Panc1 (cell line): ENCODE measurements around the gene C1QC. TPM values are rescaled to one million over a fixed set of nuclear protein-coding genes. Genes with fewer than 3 reads are reported as not detected.

Source experiments
- ATAC-seq: fragments of 200-7000 bp; cut with Tn5 transposase; 2 replicates; pipeline ENCODE4 v1.9.1; 2020; ENCODE audit warnings: mild to moderate bottlenecking, moderate library complexity
- BruUV-seq: library from RNA; stranded (reverse); fragments of 400-500 nt; replicated peaks from 2 replicates; lab custom pipeline; 2021; lab: Mats Ljungman, UMichigan
- CTCF ChIA-PET: fragments of 300-600 bp; sonication (Branson Sonifier 250); formaldehyde crosslinking; loops from one replicate; lab custom pipeline; 2022; ENCODE audit warnings: antibody characterized with exemption; lab: Charles Lee
- POLR2A ChIA-PET: fragments of 300-600 bp; sonication (Branson Sonifier 250); formaldehyde crosslinking; loops from one replicate; lab custom pipeline; 2022; ENCODE audit warnings: antibody characterized with exemption; lab: Charles Lee
- DNase-seq: peaks from one replicate; pipeline ENCODE4 v3.0.0-alpha.2; 2010; ENCODE audit warnings: low read depth, low spot score
- H3K27ac ChIP-seq: 2 replicates; pipeline ENCODE4 v1.5.1; 2011; ENCODE audit warnings: mild to moderate bottlenecking, low read length, inconsistent platforms
- H3K27me3 ChIP-seq: fragments of 200-500 bp; sonication (Bioruptor generic); 2 replicates; pipeline ENCODE4 v1.6.0; 2014; ENCODE audit warnings: low read length, inconsistent platforms; ENCODE audit not compliant: control insufficient read depth, insufficient read depth
- H3K36me3 ChIP-seq: fragments of 200-500 bp; sonication (Bioruptor generic); 2 replicates; pipeline ENCODE4 v1.5.1; 2014; ENCODE audit warnings: inconsistent platforms, mild to moderate bottlenecking, low read length, moderate library complexity; ENCODE audit not compliant: control insufficient read depth, insufficient read depth
- H3K4me1 ChIP-seq: 2 replicates; pipeline ENCODE4 v1.5.1; 2011; ENCODE audit warnings: inconsistent platforms, mild to moderate bottlenecking, low read length, moderate library complexity; ENCODE audit not compliant: control insufficient read depth, insufficient read depth
- H3K4me3 ChIP-seq, 2 experiments: 2 replicates each; pipeline ENCODE4 v1.5.1; 2011 to 2012; ENCODE audit warnings: low read depth in 2 of 2, low read length in 2 of 2, mild to moderate bottlenecking in 2 of 2, inconsistent platforms in 1 of 2, moderate library complexity in 1 of 2
- H3K9me3 ChIP-seq: fragments of 200-500 bp; sonication (Bioruptor generic); 2 replicates; pipeline ENCODE4 v1.5.1; 2014; ENCODE audit warnings: low read depth, mild to moderate bottlenecking, inconsistent platforms, low read length, moderate library complexity; ENCODE audit not compliant: control insufficient read depth, insufficient read depth
- CTCF ChIP-seq: fragments of 450-650 bp; IDR thresholded peaks from 2 replicates; pipeline ENCODE4 v1.5.1; 2017; ENCODE audit warnings: mild to moderate bottlenecking
- POLR2AphosphoS5 ChIP-seq: IDR thresholded peaks from 2 replicates; pipeline ENCODE4 v1.6.1; 2012; ENCODE audit warnings: mild to moderate bottlenecking, low read depth, low read length, moderate library complexity
- REST ChIP-seq, 2 experiments: IDR thresholded peaks; 2 replicates each; pipeline ENCODE4 v1.6.1; 2011 to 2012; ENCODE audit warnings: low read depth in 2 of 2, control low read depth in 1 of 2, low read length in 1 of 2, mild to moderate bottlenecking in 1 of 2, moderate library complexity in 1 of 2; ENCODE audit not compliant: insufficient read depth in 1 of 2
- SIN3A ChIP-seq: IDR thresholded peaks from 2 replicates; pipeline ENCODE4 v1.6.1; 2012; ENCODE audit warnings: low read depth, mild to moderate bottlenecking, low read length, moderate library complexity, borderline replicate concordance; ENCODE audit not compliant: insufficient read depth
- TCF7L2 ChIP-seq: IDR thresholded peaks from 2 replicates; pipeline ENCODE4 v1.6.1; 2011; ENCODE audit warnings: mild to moderate bottlenecking, low read depth, low read length, inconsistent platforms
- in situ Hi-C: cut with HindIII; loops from 2 replicates; pipeline ENCODE4 v1.10.0; 2016; ENCODE audit warnings: low sequenced_read_pairs, low pct_unique_long_range_greater_than_20kb
- intact Hi-C: fragments of 100-400 bp; cut with micrococcal nuclease; formaldehyde crosslinking; loops from one replicate; pipeline ENCODE4 v1.10.0; 2022; ENCODE audit not compliant: unreplicated experiment
- total RNA-seq: library from RNA; stranded (reverse); gene quantifications from one replicate; pipeline ENCODE4 v1.2.1, GENCODE V29; 2021; ENCODE audit not compliant: unreplicated experiment

The C1QC gene
- total RNA-seq, 1 experiment from 2014 or later = 0.64 TPM

GRCh38 chr1:22637907-22638445 is 5.5 kb upstream of the C1QC start:
- Histone ChIP-seq H3K27ac (no peak overlapping the region), H3K4me3 (no peak overlapping the region), H3K4me1 (no peaks in the 10 kb centered on the region), H3K27me3 (peaks cover 3% of the 10 kb centered on the region), H3K9me3 (no peaks in the 10 kb centered on the region), H3K36me3 (no peaks in the 10 kb centered on the region)
- no peak for TF ChIP-seq REST (IDR thresholded peaks at IDR 0.05; ENCODE audit: insufficient read depth in 1 of 2, low read depth in 2 of 2, low read length in 1 of 2)
- TF ChIP-seq CTCF = no peak
- no peak for TF ChIP-seq POLR2AphosphoS5
- no peak for TF ChIP-seq TCF7L2
- TF ChIP-seq SIN3A = no peak
- ChIA-PET POLR2A (no interaction called here), CTCF (no interaction called here)
- ATAC-seq (no peak), DNase-seq (no peak)
- intact Hi-C loops = no loop called here
- in situ Hi-C loops = no loop called here
- no TSS peak for BruUV-seq

- DNase-seq = no peak
- Histone ChIP-seq H3K27me3 (peaks cover 3% of the 10 kb centered on the region), H3K4me1 (no peaks in the 10 kb centered on the region), H3K36me3 (no peaks in the 10 kb centered on the region), H3K9me3 (no peaks in the 10 kb centered on the region), H3K4me3 (no peak overlapping the region), H3K27ac (no peak overlapping the region)
- intact Hi-C loops = no loop called here
- ATAC-seq = no peak
- TF ChIP-seq CTCF = no peak
- no peak for TF ChIP-seq REST (IDR thresholded peaks at IDR 0.05; ENCODE audit: insufficient read depth in 1 of 2, low read depth in 2 of 2, low read length in 1 of 2)
- BruUV-seq = no TSS peak
- in situ Hi-C loops = no loop called here
- ChIA-PET POLR2A (no interaction called here), CTCF (no interaction called here)
Observed at GRCh38 chr1:22638476-22639234, 4.8 kb upstream of the C1QC start.
